Keratinocyte (primary cell): ENCODE data around the gene MIF. TPM values are rescaled to one million over a fixed set of nuclear protein-coding genes. Genes with fewer than 3 reads are reported as not detected.

ENCODE experiments used
- DNase-seq: peaks from one replicate; pipeline ENCODE4 v3.0.0-alpha.2; 2011; ENCODE audit warnings: low read depth, missing footprints, low spot score
- FAIRE-seq: peaks from 2 replicates; lab custom pipeline; 2011; peaks lifted over from hg19 to GRCh38; lab: Jason Lieb, UNC
- H2AFZ ChIP-seq: 2 replicates; pipeline ENCODE4 v1.6.0; 2012; ENCODE audit warnings: low read length, control low read depth, inconsistent platforms; ENCODE audit not compliant: control insufficient read depth
- H3K27ac ChIP-seq: 2 replicates; pipeline ENCODE4 v1.5.1; 2011; ENCODE audit warnings: low read length; ENCODE audit not compliant: control insufficient read depth, insufficient read depth
- H3K27me3 ChIP-seq: 3 replicates; pipeline ENCODE4 v1.6.0; 2011; ENCODE audit warnings: low read length; ENCODE audit not compliant: control insufficient read depth, insufficient read depth; ENCODE audit errors: extremely low read depth
- H3K36me3 ChIP-seq, 2 experiments: 2 replicates in 1 of 2; 3 replicates in 1 of 2; pipeline ENCODE4 v1.5.1; 2011; ENCODE audit warnings: low read length in 2 of 2, mild to moderate bottlenecking in 1 of 2; ENCODE audit not compliant: control insufficient read depth in 2 of 2, insufficient read depth in 2 of 2; ENCODE audit errors: extremely low read depth in 1 of 2
- H3K4me1 ChIP-seq: 3 replicates; pipeline ENCODE4 v1.5.1; 2011; ENCODE audit warnings: low read length; ENCODE audit not compliant: control insufficient read depth, insufficient read depth; ENCODE audit errors: extremely low read depth
- H3K4me2 ChIP-seq: 3 replicates; pipeline ENCODE4 v1.6.0; 2011; ENCODE audit warnings: low read depth, low read length; ENCODE audit not compliant: control insufficient read depth, insufficient read depth; ENCODE audit errors: extremely low read depth
- H3K4me3 ChIP-seq, 3 experiments: fragments of 200-600 bp in 1 of 3; sonication (generic) in 1 of 3; 2 replicates in 2 of 3; 3 replicates in 1 of 3; pipeline ENCODE4 v1.5.1; 2011 to 2016; ENCODE audit warnings: low read length in 3 of 3, mild to moderate bottlenecking in 3 of 3, control low read depth in 2 of 3, inconsistent platforms in 1 of 3, low read depth in 1 of 3, mixed read lengths in 1 of 3, mixed run types in 1 of 3, moderate library complexity in 1 of 3; ENCODE audit not compliant: control insufficient read depth in 2 of 3, insufficient read depth in 2 of 3; ENCODE audit errors: extremely low read depth in 1 of 3
- H3K79me2 ChIP-seq: 2 replicates; pipeline ENCODE4 v1.6.0; 2012; ENCODE audit warnings: low read length; ENCODE audit not compliant: control insufficient read depth, insufficient read depth
- H3K9ac ChIP-seq: 3 replicates; pipeline ENCODE4 v1.6.0; 2011; ENCODE audit warnings: low read length; ENCODE audit not compliant: control insufficient read depth, insufficient read depth; ENCODE audit errors: extremely low read depth
- H3K9me1 ChIP-seq: 3 replicates; pipeline ENCODE4 v1.6.0; 2011; ENCODE audit warnings: low read length; ENCODE audit not compliant: control insufficient read depth, insufficient read depth; ENCODE audit errors: extremely low read depth
- H3K9me3 ChIP-seq: 2 replicates; pipeline ENCODE4 v1.5.1; 2012; ENCODE audit warnings: low read depth, low read length; ENCODE audit not compliant: control insufficient read depth
- H4K20me1 ChIP-seq: 3 replicates; pipeline ENCODE4 v1.6.0; 2011; ENCODE audit warnings: low read length; ENCODE audit not compliant: control insufficient read depth, insufficient read depth; ENCODE audit errors: extremely low read depth
- CTCF ChIP-seq, 3 experiments: IDR thresholded peaks in 1 of 3; conservative IDR thresholded peaks in 1 of 3; optimal IDR thresholded peaks in 1 of 3; 2 replicates in 2 of 3; 3 replicates in 1 of 3; pipeline versions ENCODE3 to v1.5.1; 2011; ENCODE audit warnings: low read length in 3 of 3, mild to moderate bottlenecking in 3 of 3, moderate library complexity in 2 of 3, control low read depth in 1 of 3, inconsistent platforms in 1 of 3; ENCODE audit not compliant: insufficient read depth in 2 of 3; ENCODE audit errors: extremely low read depth in 1 of 3
- EZH2 ChIP-seq: IDR thresholded peaks from one replicate; pipeline ENCODE4 v1.6.1; 2012; ENCODE audit warnings: inconsistent platforms, mild to moderate bottlenecking, low read length, moderate library complexity
- dilution Hi-C: fragments of 300-500 bp; cut with MboI; formaldehyde crosslinking; loops from one replicate; pipeline ENCODE4 v1.7.0; 2020; ENCODE audit warnings: low sequenced_read_pairs; ENCODE audit not compliant: extremely low pct_ligation_motif_present
- polyA plus RNA-seq, 5 experiments: library from polyadenylated mRNA; depleted of rRNA in 3 of 5; stranded (reverse) in 3 of 5; stranded (forward) in 1 of 5; unstranded in 1 of 5; fragments of >200 nt; gene quantifications; 1 replicate in 1 of 5; 2 replicates in 3 of 5; 3 replicates in 1 of 5; pipeline versions ENCODE4 v1.2.1 to v1.2.3, GENCODE V29; 2011 to 2012; ENCODE audit warnings: missing spikeins in 2 of 5, low read depth in 1 of 5, low replicate concordance in 1 of 5

The MIF gene
- polyA plus RNA-seq, 1 donor (not counting 4 experiments of a cell fraction or from before 2014, with no cell fraction given): 340 TPM

- Histone ChIP-seq H3K27me3 (no peaks in the 10 kb centered on the region), H3K36me3 (no peaks in the 10 kb centered on the region), H4K20me1 (no peaks in the 10 kb centered on the region), H3K4me3 (no peak overlapping the region), H3K9ac (no peak overlapping the region), H2AFZ (no peak overlapping the region), H3K4me2 (no peak overlapping the region), H3K27ac (no peak overlapping the region), H3K4me1 (peaks cover 6% of the 10 kb centered on the region), H3K9me3 (no peaks in the 10 kb centered on the region), H3K9me1 (no peaks in the 10 kb centered on the region), H3K79me2 (no peaks in the 10 kb centered on the region)
- FAIRE-seq: no peak
- TF ChIP-seq EZH2: no peak
- TF ChIP-seq CTCF (optimal IDR thresholded peaks at IDR 0.05 in 1 of 3, IDR thresholded peaks at IDR 0.05 in 1 of 3, conservative IDR thresholded peaks at IDR 0.05 in 1 of 3; ENCODE audit: extremely low read depth in 1 of 3, insufficient read depth in 2 of 3, low read length in 3 of 3): no peak
- dilution Hi-C loops: no loop called here
- DNase-seq: no peak
Measured at GRCh38 chr22:23908587-23909205, 14.5 kb downstream of the MIF start.

GRCh38 chr22:23909296-23909898 lies 15.2 kb downstream of the MIF start:
- TF ChIP-seq EZH2 (no peak), CTCF (optimal IDR thresholded peaks at IDR 0.05 in 1 of 3, IDR thresholded peaks at IDR 0.05 in 1 of 3, conservative IDR thresholded peaks at IDR 0.05 in 1 of 3; ENCODE audit: extremely low read depth in 1 of 3, insufficient read depth in 2 of 3, low read length in 3 of 3) (no peak)
- no peaks in the 10 kb centered on the region for H3K36me3 ChIP-seq
- dilution Hi-C loops: no loop called here
- no peak overlapping the region for H3K4me2 ChIP-seq
- DNase-seq (no peak), FAIRE-seq (no peak)
- H3K4me3 ChIP-seq: no peak overlapping the region
- H3K27ac ChIP-seq: no peak overlapping the region
- no peak overlapping the region for H2AFZ ChIP-seq
- H3K4me1 ChIP-seq: peaks cover 5% of the 10 kb centered on the region
- no peaks in the 10 kb centered on the region for H3K79me2 ChIP-seq
- no peaks in the 10 kb centered on the region for H3K9me3 ChIP-seq
- H3K9ac ChIP-seq: no peak overlapping the region
- H3K27me3 ChIP-seq: no peaks in the 10 kb centered on the region
- H4K20me1 ChIP-seq: no peaks in the 10 kb centered on the region
- no peaks in the 10 kb centered on the region for H3K9me1 ChIP-seq
